Activated T-cell treated with anti-CD3 and anti-CD28 coated beads, Interleukin-2, amount 50 U/mL, for 72 hours (primary cell): Measurements from ENCODE around the gene PRDM2. TPM values are rescaled to one million over a fixed set of nuclear protein-coding genes. Genes with fewer than 3 reads are reported as not detected.

Source experiments
- ATAC-seq, 2 donors: fragments of 150-1000 bp; cut with Tn5 transposase; replicated peaks in 1 of 2; 2 replicates each; pipeline ENCODE4 v1.10.0; 2021; ENCODE audit warnings: moderate library complexity in 2 of 2, mild to moderate bottlenecking in 1 of 2
- DNase-seq, 2 donors: peaks; one replicate each; pipeline ENCODE4 v3.0.0; 2021 to 2022; ENCODE audit warnings: mixed read lengths in 1 of 2
- H3K27ac Mint-ChIP-seq: one replicate; pipeline ENCODE4 v1.8.0; 2022; ENCODE audit warnings: mild to moderate bottlenecking, moderate library complexity, mixed read lengths
- H3K27me3 Mint-ChIP-seq: one replicate; pipeline ENCODE4 v1.8.0; 2022; ENCODE audit warnings: low read depth, mixed read lengths
- H3K36me3 Mint-ChIP-seq, 2 donors: one replicate each; pipeline ENCODE4 v1.8.0; 2022; ENCODE audit warnings: mixed read lengths in 2 of 2, mild to moderate bottlenecking in 1 of 2; ENCODE audit not compliant: insufficient read depth in 2 of 2
- H3K4me1 Mint-ChIP-seq: one replicate; pipeline ENCODE4 v1.8.0; 2022; ENCODE audit warnings: low read depth, mixed read lengths
- H3K4me3 Mint-ChIP-seq, 2 donors: one replicate each; pipeline ENCODE4 v1.8.0; 2022; ENCODE audit warnings: mild to moderate bottlenecking in 2 of 2, mixed read lengths in 2 of 2, moderate library complexity in 2 of 2
- H3K9me3 Mint-ChIP-seq, 2 donors: one replicate each; pipeline ENCODE4 v1.8.0; 2022; ENCODE audit warnings: mixed read lengths in 2 of 2
- total RNA-seq, 2 donors: library from RNA; stranded (reverse); gene quantifications; one replicate each; pipeline ENCODE4 v1.2.3, GENCODE V29; 2022

The PRDM2 gene
- total RNA-seq, 2 donors from 2014 or later = 61.9 to 65.8 TPM

GRCh38 chr1:13842497-13842896 is 142.5 kb downstream of the PRDM2 start:
- Mint-ChIP-seq H3K4me3 (no peak overlapping the region), H3K27me3 (peaks cover 34% of the 10 kb centered on the region), H3K36me3 (no peaks in the 10 kb centered on the region)

GRCh38 chr1:13851726-13852125 is 151.7 kb downstream of the PRDM2 start:
- H3K9me3 Mint-ChIP-seq = peaks cover 8% of the 10 kb centered on the region in 2 donors
- ATAC-seq = no peak
- no peaks in the 10 kb centered on the region for H3K4me1 Mint-ChIP-seq
- no peak overlapping the region for H3K4me3 Mint-ChIP-seq
- no peak overlapping the region for H3K27ac Mint-ChIP-seq
- DNase-seq = no peak
- H3K36me3 Mint-ChIP-seq = peaks cover 0 to 2% of the 10 kb centered on the region in 2 donors
- peaks cover 12% of the 10 kb centered on the region for H3K27me3 Mint-ChIP-seq

More at GRCh38 chr1:13842497-13842896, 142.5 kb downstream of the PRDM2 start:
- DNase-seq (no peak), ATAC-seq (no peak)
- no peaks in the 10 kb centered on the region for H3K9me3 Mint-ChIP-seq
- no peak overlapping the region for H3K27ac Mint-ChIP-seq
- H3K4me1 Mint-ChIP-seq = no peaks in the 10 kb centered on the region

- Mint-ChIP-seq H3K9me3 (peaks cover 10 to 11% of the 10 kb centered on the region in 2 donors), H3K4me1 (no peaks in the 10 kb centered on the region), H3K36me3 (peaks cover 0 to 5% of the 10 kb centered on the region in 2 donors), H3K27me3 (peaks cover 13% of the 10 kb centered on the region), H3K27ac (no peak overlapping the region), H3K4me3 (no peak overlapping the region)
- DNase-seq (no peak), ATAC-seq (no peak)
Observed at GRCh38 chr1:13855554-13855953, 155.6 kb downstream of the PRDM2 start.

- H3K27ac Mint-ChIP-seq = no peak overlapping the region
- DNase-seq = no peak
- H3K27me3 Mint-ChIP-seq = peaks cover 7% of the 10 kb centered on the region
- peaks cover 0 to 5% of the 10 kb centered on the region in 2 donors for H3K36me3 Mint-ChIP-seq
- no peak overlapping the region for H3K4me3 Mint-ChIP-seq
- H3K9me3 Mint-ChIP-seq = peaks cover 8% of the 10 kb centered on the region in 2 donors
- no peak for ATAC-seq
- no peaks in the 10 kb centered on the region for H3K4me1 Mint-ChIP-seq
Observed at GRCh38 chr1:13860031-13860430, 160.0 kb downstream of the PRDM2 start.

- Mint-ChIP-seq H3K27me3 (peaks cover 6% of the 10 kb centered on the region), H3K9me3 (no peaks in the 10 kb centered on the region), H3K27ac (no peak overlapping the region), H3K4me1 (no peaks in the 10 kb centered on the region), H3K4me3 (no peak overlapping the region), H3K36me3 (no peaks in the 10 kb centered on the region)
- DNase-seq (no peak), ATAC-seq (no peak)
Observed at GRCh38 chr1:13864760-13865159, 164.8 kb downstream of the PRDM2 start.

GRCh38 chr1:13865851-13866250 is 165.9 kb downstream of the PRDM2 start:
- Mint-ChIP-seq H3K36me3 (no peaks in the 10 kb centered on the region), H3K4me1 (no peaks in the 10 kb centered on the region), H3K27ac (no peak overlapping the region), H3K9me3 (peaks cover 0 to 3% of the 10 kb centered on the region in 2 donors), H3K27me3 (no peaks in the 10 kb centered on the region), H3K4me3 (no peak overlapping the region)
- DNase-seq = no peak
- no peak for ATAC-seq

GRCh38 chr1:13867603-13868002 is 167.6 kb downstream of the PRDM2 start:
- ATAC-seq = no peak
- H3K27me3 Mint-ChIP-seq = peaks cover 14% of the 10 kb centered on the region

GRCh38 chr1:13869172-13869797 is 169.3 kb downstream of the PRDM2 start:
- no peak overlapping the region for H3K27ac Mint-ChIP-seq
- ATAC-seq = no peak

More at GRCh38 chr1:13867603-13868002, 167.6 kb downstream of the PRDM2 start:
- H3K27ac Mint-ChIP-seq = no peak overlapping the region
- no peak for DNase-seq
- peaks cover 0 to 3% of the 10 kb centered on the region in 2 donors for H3K9me3 Mint-ChIP-seq
- H3K36me3 Mint-ChIP-seq = no peaks in the 10 kb centered on the region
- no peaks in the 10 kb centered on the region for H3K4me1 Mint-ChIP-seq
- H3K4me3 Mint-ChIP-seq = no peak overlapping the region

GRCh38 chr1:13871413-13871812 is 171.4 kb downstream of the PRDM2 start:
- H3K4me1 Mint-ChIP-seq = no peaks in the 10 kb centered on the region
- H3K9me3 Mint-ChIP-seq = peaks cover 0 to 3% of the 10 kb centered on the region in 2 donors
- ATAC-seq = no peak

More at GRCh38 chr1:13869172-13869797, 169.3 kb downstream of the PRDM2 start:
- no peak overlapping the region for H3K4me3 Mint-ChIP-seq
- no peaks in the 10 kb centered on the region for H3K36me3 Mint-ChIP-seq
- H3K9me3 Mint-ChIP-seq = peaks cover 0 to 3% of the 10 kb centered on the region in 2 donors
- H3K27me3 Mint-ChIP-seq = peaks cover 20% of the 10 kb centered on the region
- no peaks in the 10 kb centered on the region for H3K4me1 Mint-ChIP-seq
- DNase-seq = no peak

GRCh38 chr1:13871886-13872285 is 171.9 kb downstream of the PRDM2 start:
- H3K27me3 Mint-ChIP-seq = peaks cover 20% of the 10 kb centered on the region
- ATAC-seq (no peak), DNase-seq (no peak)
- H3K9me3 Mint-ChIP-seq = peaks cover 0 to 3% of the 10 kb centered on the region in 2 donors
- H3K4me3 Mint-ChIP-seq = no peak overlapping the region
- H3K36me3 Mint-ChIP-seq = no peaks in the 10 kb centered on the region
- no peak overlapping the region for H3K27ac Mint-ChIP-seq
- no peaks in the 10 kb centered on the region for H3K4me1 Mint-ChIP-seq

More at GRCh38 chr1:13871413-13871812, 171.4 kb downstream of the PRDM2 start:
- Mint-ChIP-seq H3K4me3 (no peak overlapping the region), H3K36me3 (no peaks in the 10 kb centered on the region), H3K27ac (no peak overlapping the region), H3K27me3 (peaks cover 20% of the 10 kb centered on the region)
- no peak for DNase-seq

- H3K36me3 Mint-ChIP-seq = no peaks in the 10 kb centered on the region
- H3K27me3 Mint-ChIP-seq = peaks cover 20% of the 10 kb centered on the region
- H3K4me3 Mint-ChIP-seq = no peak overlapping the region
- ATAC-seq = no peak
- H3K9me3 Mint-ChIP-seq = peaks cover 0 to 3% of the 10 kb centered on the region in 2 donors
- H3K4me1 Mint-ChIP-seq = no peaks in the 10 kb centered on the region
- no peak overlapping the region for H3K27ac Mint-ChIP-seq
- no peak for DNase-seq
Observed at GRCh38 chr1:13873032-13873431, 173.0 kb downstream of the PRDM2 start.
